CD4-positive, CD25-positive, alpha-beta regulatory T cell (primary cell): ENCODE results near the gene CDK10. TPM values are rescaled to one million over a fixed set of nuclear protein-coding genes. Genes with fewer than 3 reads are reported as not detected.
A peak's percentile ranks its signal among the peaks of the same experiment; 100 is the strongest.
"Not testable (repeated sequence)": the region's sequence is repeated elsewhere in the genome, so short reads cannot be mapped to it uniquely, and the experiment has no call there.

Source experiments
- ATAC-seq, 2 donors: fragments of 150-1000 bp; cut with Tn5 transposase; one replicate each; pipeline ENCODE4 v1.10.0; 2021; ENCODE audit warnings: low read depth in 2 of 2, moderate number of reproducible peaks in 2 of 2, moderate library complexity in 1 of 2
- DNase-seq, 3 donors: peaks; one replicate each; pipeline versions ENCODE4 v3.0.0 to v3.0.0-alpha.2; 2012 to 2022; ENCODE audit warnings: mixed read lengths in 1 of 3
- H3K27ac ChIP-seq: one replicate; pipeline ENCODE4 v1.7.0; 2013; ENCODE audit warnings: mild to moderate bottlenecking, low read length; ENCODE audit not compliant: insufficient read depth, poor library complexity, severe bottlenecking
- H3K27me3 ChIP-seq: one replicate; pipeline ENCODE4 v1.7.0; 2013; ENCODE audit warnings: low read length; ENCODE audit not compliant: control insufficient read depth, insufficient read depth
- H3K36me3 ChIP-seq: one replicate; pipeline ENCODE4 v1.7.0; 2013; ENCODE audit warnings: mild to moderate bottlenecking, low read length, moderate library complexity; ENCODE audit not compliant: control insufficient read depth, insufficient read depth
- H3K4me1 ChIP-seq: 2 replicates; pipeline ENCODE4 v1.7.0; 2013; ENCODE audit warnings: mild to moderate bottlenecking, low read length; ENCODE audit not compliant: insufficient read depth, control insufficient read depth, poor library complexity, severe bottlenecking
- H3K4me3 ChIP-seq: one replicate; pipeline ENCODE4 v1.7.0; 2013; ENCODE audit warnings: low read depth, mild to moderate bottlenecking, low read length, moderate library complexity
- H3K9me3 ChIP-seq, 2 experiments: 1 replicate in 1 of 2; 2 replicates in 1 of 2; pipeline ENCODE4 v1.7.0; 2013; ENCODE audit warnings: low read length in 2 of 2, mild to moderate bottlenecking in 1 of 2, moderate library complexity in 1 of 2; ENCODE audit not compliant: control insufficient read depth in 2 of 2
- H3K27ac Mint-ChIP-seq, 3 donors: one replicate each; pipeline ENCODE4 v1.8.0; 2020 to 2022; ENCODE audit warnings: mild to moderate bottlenecking in 3 of 3, mixed read lengths in 3 of 3, moderate library complexity in 2 of 3
- H3K27me3 Mint-ChIP-seq: one replicate; pipeline ENCODE4 v1.8.0; 2022; ENCODE audit warnings: mild to moderate bottlenecking, mixed read lengths
- H3K36me3 Mint-ChIP-seq: one replicate; pipeline ENCODE4 v1.8.0; 2020; ENCODE audit warnings: mixed read lengths
- H3K4me1 Mint-ChIP-seq, 4 donors: one replicate each; pipeline ENCODE4 v1.8.0; 2020 to 2022; ENCODE audit warnings: mixed read lengths in 4 of 4, mild to moderate bottlenecking in 1 of 4
- H3K4me3 Mint-ChIP-seq, 4 donors: one replicate each; pipeline ENCODE4 v1.8.0; 2020 to 2022; ENCODE audit warnings: mild to moderate bottlenecking in 4 of 4, mixed read lengths in 4 of 4, moderate library complexity in 3 of 4
- H3K9me3 Mint-ChIP-seq, 7 donors: one replicate each; pipeline ENCODE4 v1.8.0; 2020 to 2022; ENCODE audit warnings: mixed read lengths in 7 of 7, mild to moderate bottlenecking in 3 of 7, moderate library complexity in 2 of 7
- polyA plus RNA-seq, 4 donors: library from polyadenylated mRNA; unstranded; fragments of 300-500 nt; fragmentation: Illumina TruSeq; gene quantifications; one replicate each; pipeline ENCODE4 v1.2.3, GENCODE V29; 2021
- total RNA-seq: library from RNA; stranded (reverse); gene quantifications from one replicate; pipeline ENCODE4 v1.2.3, GENCODE V29; 2022

Gene CDK10
- total and polyA plus RNA-seq, 5 donors from 2014 or later, result 20.5 to 97.5 (median 24.4) TPM

GRCh38 chr16:89697616-89698331 is 11.3 kb downstream of the CDK10 start:
- ATAC-seq (no peak), DNase-seq (no peak)
- H3K27ac ChIP-seq, result no peak overlapping the region
- no peaks in the 10 kb centered on the region for H3K27me3 ChIP-seq
- no peak overlapping the region for H3K27ac Mint-ChIP-seq
- peaks cover 0 to 32% (median 7%) of the 10 kb centered on the region in 4 donors for H3K4me1 Mint-ChIP-seq
- no peaks in the 10 kb centered on the region for H3K9me3 ChIP-seq
- no peaks in the 10 kb centered on the region for H3K27me3 Mint-ChIP-seq
- peaks cover 7% of the 10 kb centered on the region for H3K36me3 Mint-ChIP-seq
- peaks cover 9% of the 10 kb centered on the region for H3K36me3 ChIP-seq
- no peak overlapping the region for H3K4me3 ChIP-seq
- H3K4me3 Mint-ChIP-seq, result no peak overlapping the region
- no peaks in the 10 kb centered on the region for H3K9me3 Mint-ChIP-seq
- H3K4me1 ChIP-seq, result peaks cover 41% of the 10 kb centered on the region

- ATAC-seq, H3K9me3 ChIP-seq, H3K27ac ChIP-seq, H3K4me3 ChIP-seq, H3K27me3 ChIP-seq, H3K36me3 Mint-ChIP-seq, H3K36me3 ChIP-seq, H3K9me3 Mint-ChIP-seq, H3K27me3 Mint-ChIP-seq, DNase-seq: not testable (repeated sequence)
- H3K4me3 Mint-ChIP-seq, result peak overlapping the region in 2 of 4 donors; percentile 32 to 60
- H3K4me1 Mint-ChIP-seq, result peaks cover 0 to 37% (median 8%) of the 10 kb centered on the region in 4 donors
- H3K27ac Mint-ChIP-seq, result peak overlapping the region in 2 of 3 donors; percentile 71
- peaks cover 41% of the 10 kb centered on the region for H3K4me1 ChIP-seq
Measured at GRCh38 chr16:89698717-89699116, 12.2 kb downstream of the CDK10 start.

- not testable (repeated sequence) for H3K4me3 ChIP-seq, H3K9me3 Mint-ChIP-seq, H3K36me3 Mint-ChIP-seq, H3K27me3 ChIP-seq, H3K9me3 ChIP-seq, DNase-seq, H3K36me3 ChIP-seq, ATAC-seq, H3K27me3 Mint-ChIP-seq
- peak overlapping the region in 2 of 3 donors; percentile 71 to 81 for H3K27ac Mint-ChIP-seq
- peak overlapping the region in 3 of 4 donors; percentile 79 to 94 (median 83) for H3K4me3 Mint-ChIP-seq
- H3K27ac ChIP-seq, result peak overlapping the region; percentile 88
- peaks cover 41% of the 10 kb centered on the region for H3K4me1 ChIP-seq
- peaks cover 0 to 37% (median 8%) of the 10 kb centered on the region in 4 donors for H3K4me1 Mint-ChIP-seq
Measured at GRCh38 chr16:89699629-89700099, 13.2 kb downstream of the CDK10 start.

GRCh38 chr16:89700100-89700648 is 13.7 kb downstream of the CDK10 start:
- H3K4me3 ChIP-seq, result peak overlapping the region; percentile 57
- Mint-ChIP-seq H3K27ac (peak overlapping the region; percentile 9 to 81 (median 71)), H3K9me3 (no peaks in the 10 kb centered on the region), H3K4me1 (peaks cover 0 to 35% (median 8%) of the 10 kb centered on the region in 4 donors), H3K27me3 (no peaks in the 10 kb centered on the region), H3K4me3 (peak overlapping the region; percentile 78 to 94 (median 81)), H3K36me3 (no peaks in the 10 kb centered on the region)
- H3K36me3 ChIP-seq, result no peaks in the 10 kb centered on the region
- peaks cover 41% of the 10 kb centered on the region for H3K4me1 ChIP-seq
- no peaks in the 10 kb centered on the region for H3K27me3 ChIP-seq
- H3K9me3 ChIP-seq, result no peaks in the 10 kb centered on the region
- DNase-seq, result peak; percentile 92 to 96 (median 94)
- ATAC-seq, result peak; percentile 22 to 28
- peak overlapping the region; percentile 88 for H3K27ac ChIP-seq

GRCh38 chr16:89700649-89701424 is 14.3 kb downstream of the CDK10 start:
- H3K27ac Mint-ChIP-seq, result peak overlapping the region in 2 of 3 donors; percentile 71 to 88
- Histone ChIP-seq H3K4me3 (peak overlapping the region; percentile 57), H3K27ac (peak overlapping the region; percentile 88), H3K4me1 (peaks cover 41% of the 10 kb centered on the region), H3K9me3 (no peaks in the 10 kb centered on the region), H3K27me3 (no peaks in the 10 kb centered on the region), H3K36me3 (no peaks in the 10 kb centered on the region)
- no peaks in the 10 kb centered on the region for H3K9me3 Mint-ChIP-seq
- ATAC-seq (peak; percentile 9 to 12), DNase-seq (peak; percentile 38 to 61 (median 60))
- H3K27me3 Mint-ChIP-seq, result no peaks in the 10 kb centered on the region
- peak overlapping the region; percentile 78 to 94 (median 84) for H3K4me3 Mint-ChIP-seq
- H3K36me3 Mint-ChIP-seq, result no peaks in the 10 kb centered on the region
- H3K4me1 Mint-ChIP-seq, result peaks cover 0 to 36% (median 10%) of the 10 kb centered on the region in 4 donors

DNA sequence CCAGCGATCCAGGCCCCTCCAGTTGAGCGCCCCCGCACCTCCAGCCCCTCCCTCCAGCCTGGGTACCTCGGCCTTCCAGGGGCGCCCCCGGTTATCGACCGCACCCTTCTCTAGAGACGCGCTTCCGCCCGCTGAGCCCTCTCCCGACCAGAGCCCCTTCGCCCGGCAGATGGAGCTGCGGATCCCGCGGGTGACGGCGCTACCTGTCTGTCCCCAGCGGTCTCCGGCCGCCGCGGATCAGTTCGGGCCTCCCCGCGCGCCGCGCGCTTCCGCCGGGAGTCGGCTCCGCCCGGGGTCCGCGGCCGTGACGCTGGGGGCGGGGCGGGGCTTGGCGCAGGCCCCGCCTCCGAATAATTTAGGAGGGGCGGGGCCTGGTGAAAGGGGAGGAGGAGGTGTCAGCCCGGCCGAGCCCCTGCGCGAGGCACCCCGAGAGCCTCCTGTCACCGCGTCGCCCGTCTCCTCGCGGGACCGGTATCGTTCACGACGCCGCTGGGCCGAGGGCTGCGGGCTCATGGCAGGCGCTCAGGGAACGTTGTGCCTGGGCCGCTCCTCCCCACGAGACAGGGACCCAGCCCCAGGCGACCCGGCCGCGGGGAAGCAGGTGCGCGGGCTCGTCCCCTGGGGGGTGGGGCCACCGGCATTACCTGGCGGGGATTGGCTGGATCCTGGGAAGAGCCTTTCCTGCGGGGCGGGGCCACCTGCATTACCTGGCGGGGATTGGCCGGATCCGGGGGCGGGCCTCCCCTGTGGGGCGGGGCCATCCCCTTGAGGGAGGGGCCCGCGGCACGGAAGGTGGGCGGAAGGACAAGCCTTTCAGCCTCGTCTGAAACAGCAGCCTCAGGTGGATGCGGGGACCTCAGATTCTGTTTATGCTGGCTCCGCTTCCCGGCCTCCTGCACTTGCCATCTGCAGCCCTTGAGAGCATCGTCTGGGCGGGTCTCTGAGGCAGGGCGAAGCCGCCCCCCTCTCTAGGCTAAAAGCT is 15.2 kb downstream of the CDK10 start, which contains the start of gene SPATA2L:
Gene SPATA2L (minus strand): TSS at position 281 of the 982 bp plus-strand sequence. CDS start 473 bp downstream, outside the sequence.
- H3K27me3 ChIP-seq, result no peaks in the 10 kb centered on the region

More for the DNA sequence above, 15.2 kb downstream of the CDK10 start, which contains the start of gene SPATA2L:
- Mint-ChIP-seq H3K4me1 (peaks cover 0 to 35% (median 14%) of the 10 kb centered on the region in 4 donors), H3K27ac (peak within 1 kb of the TSS; percentile 74 to 88 (median 82)), H3K27me3 (no peaks in the 10 kb centered on the region), H3K4me3 (peak within 1 kb of the TSS; percentile 78 to 94 (median 84)), H3K36me3 (no peaks in the 10 kb centered on the region), H3K9me3 (no peaks in the 10 kb centered on the region)
- Histone ChIP-seq H3K4me1 (peaks cover 38% of the 10 kb centered on the region), H3K36me3 (no peaks in the 10 kb centered on the region), H3K27ac (peak within 1 kb of the TSS; percentile 88), H3K9me3 (no peaks in the 10 kb centered on the region), H3K4me3 (peak within 1 kb of the TSS; percentile 57)
- ATAC-seq (peak; percentile 80 to 82), DNase-seq (peak; percentile 96 to 100 (median 98))
